HG03064 (cell line): Measurements from ENCODE around the gene PUM2.

Experiments used
- ATAC-seq: cut with Tn5 transposase; IDR thresholded peaks from one replicate; pipeline ENCODE4 v1.9.1; 2021; ENCODE audit warnings: low read depth; ENCODE audit not compliant: unreplicated experiment

PUM2 gene

DNA sequence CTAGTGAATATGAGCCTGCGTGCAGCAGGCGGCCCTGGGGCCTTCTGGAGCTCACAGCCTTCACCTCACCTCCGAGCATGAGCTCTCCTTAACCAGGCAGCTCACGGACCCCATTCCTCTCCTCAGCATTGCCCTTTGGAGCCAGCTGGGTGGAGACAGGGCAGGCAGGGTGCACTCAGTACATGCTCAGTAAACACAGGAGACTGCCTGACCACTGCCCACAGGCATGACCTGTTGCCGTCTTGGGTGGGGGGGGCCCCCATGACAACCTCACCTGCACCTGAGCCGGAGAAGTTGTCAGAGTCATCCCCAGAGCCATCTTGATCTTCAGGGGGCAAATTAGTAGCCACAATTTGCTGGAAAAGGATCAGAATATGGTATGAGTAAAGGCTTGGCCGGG lies 145.6 kb downstream of the PUM2 start:
- no peak for ATAC-seq

DNA sequence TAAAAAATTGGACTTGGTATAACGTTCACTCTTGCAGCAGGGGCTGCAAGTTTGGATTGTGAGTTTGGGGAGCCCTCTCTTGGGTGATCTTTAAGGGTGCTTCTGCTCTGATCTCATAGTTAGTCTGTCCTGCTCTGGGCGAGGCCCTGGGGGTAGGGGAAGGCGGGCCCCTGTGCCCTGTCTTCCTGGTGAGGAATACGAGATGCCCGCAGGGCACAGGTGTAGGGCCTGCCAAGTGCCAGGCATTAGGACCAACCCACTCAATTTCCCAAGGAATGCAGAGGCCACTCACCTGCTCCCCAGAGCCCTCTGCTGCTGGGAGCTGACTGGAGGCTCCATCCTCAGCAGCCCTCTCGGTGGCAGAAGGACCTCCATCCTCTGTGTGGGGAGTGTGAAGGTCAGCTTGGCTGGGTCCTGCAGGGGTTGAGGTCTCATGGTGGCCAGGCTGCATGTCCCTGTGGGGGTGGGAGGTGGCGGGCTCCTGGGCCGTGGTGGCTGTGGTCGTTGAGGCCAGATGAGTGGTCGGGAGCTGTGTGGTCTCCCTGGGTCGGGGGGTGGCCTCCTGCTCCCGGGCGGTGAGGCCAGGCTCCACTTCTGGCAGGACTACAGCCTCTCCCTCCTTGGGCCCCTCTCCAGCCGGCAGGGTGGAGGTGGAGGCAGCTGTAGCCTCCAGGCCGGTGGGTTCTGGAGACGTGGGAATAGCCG lies 147.0 kb downstream of the PUM2 start:
- ATAC-seq: no peak

DNA sequence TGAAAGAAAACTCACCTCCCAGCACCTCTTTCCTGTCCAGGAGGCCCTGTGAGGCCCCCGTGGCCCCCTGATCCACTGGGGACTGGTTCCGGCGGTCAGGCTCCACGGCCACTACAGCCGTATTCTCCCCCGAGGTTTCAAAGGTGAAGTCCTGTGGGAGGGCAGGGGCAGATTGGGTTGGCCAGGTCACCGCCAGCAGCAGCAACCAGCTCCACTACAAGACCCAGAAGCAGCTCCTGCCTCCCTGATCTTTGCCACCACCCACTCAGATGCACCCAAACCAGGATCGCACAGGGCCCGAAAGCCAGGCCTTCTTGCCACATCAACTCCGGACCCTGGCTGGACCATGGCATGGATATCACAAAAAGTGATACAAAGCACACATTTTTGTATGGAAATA lies 147.6 kb downstream of the PUM2 start:
- no peak for ATAC-seq

DNA sequence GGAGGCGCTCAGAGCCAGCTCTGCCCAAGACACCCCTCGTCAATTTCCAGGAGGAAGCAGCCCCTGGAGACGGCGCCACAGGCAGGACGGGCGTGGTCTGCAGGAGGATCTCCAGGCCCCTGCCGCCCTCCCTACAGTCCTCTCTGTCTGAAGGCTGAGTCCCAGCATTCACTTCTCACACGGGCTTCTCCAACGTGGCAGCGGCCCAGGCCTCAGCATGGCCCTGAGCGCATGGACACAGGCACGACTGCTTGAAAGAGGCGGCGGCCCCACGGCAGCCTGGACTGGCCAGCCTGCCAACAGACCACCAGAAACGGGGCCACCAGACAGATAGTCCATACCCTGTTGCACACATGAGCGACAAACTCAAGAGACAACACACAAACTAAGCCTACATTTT lies 149.0 kb downstream of the PUM2 start:
- no peak for ATAC-seq

DNA sequence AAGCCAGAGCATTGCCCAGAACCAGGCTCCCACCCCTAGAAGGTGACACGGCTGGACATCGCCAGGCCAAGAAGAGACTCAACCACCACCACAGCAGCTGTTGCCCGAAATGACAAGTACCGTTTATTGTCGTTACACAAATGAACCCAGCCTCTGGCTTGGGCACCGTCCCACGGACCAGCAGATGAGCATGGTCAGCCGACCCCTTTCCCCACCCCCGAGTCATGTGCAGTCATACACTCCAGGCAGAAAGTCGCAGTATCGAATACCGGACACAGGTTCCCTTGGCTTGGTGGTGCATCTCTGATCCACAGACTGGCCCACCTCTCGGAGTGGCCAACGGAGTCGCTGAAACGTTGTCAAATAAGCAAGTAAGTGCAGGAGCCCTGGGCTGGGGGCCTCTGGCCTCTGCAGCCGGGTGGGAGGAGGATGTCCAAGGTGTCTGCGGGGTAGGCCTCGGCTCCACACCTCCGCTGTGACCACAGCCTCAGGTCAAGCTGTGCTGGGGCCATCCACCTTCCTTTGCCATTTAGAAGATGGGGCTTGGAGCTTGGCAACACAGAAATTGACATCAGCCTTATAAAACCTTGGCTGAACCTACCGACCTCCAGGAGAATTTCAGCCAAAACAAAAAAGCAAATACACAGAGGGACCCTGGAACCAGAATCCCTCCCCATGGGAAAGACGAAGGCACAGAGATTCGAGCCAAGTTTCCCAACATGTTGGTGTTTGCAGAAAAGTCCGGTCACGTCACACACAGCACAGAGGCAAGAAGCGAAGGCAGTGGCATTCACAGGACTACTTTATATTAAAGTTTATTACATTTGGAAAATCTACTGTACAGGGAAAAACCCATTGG lies 149.7 kb downstream of the PUM2 start:
- no peak for ATAC-seq

DNA sequence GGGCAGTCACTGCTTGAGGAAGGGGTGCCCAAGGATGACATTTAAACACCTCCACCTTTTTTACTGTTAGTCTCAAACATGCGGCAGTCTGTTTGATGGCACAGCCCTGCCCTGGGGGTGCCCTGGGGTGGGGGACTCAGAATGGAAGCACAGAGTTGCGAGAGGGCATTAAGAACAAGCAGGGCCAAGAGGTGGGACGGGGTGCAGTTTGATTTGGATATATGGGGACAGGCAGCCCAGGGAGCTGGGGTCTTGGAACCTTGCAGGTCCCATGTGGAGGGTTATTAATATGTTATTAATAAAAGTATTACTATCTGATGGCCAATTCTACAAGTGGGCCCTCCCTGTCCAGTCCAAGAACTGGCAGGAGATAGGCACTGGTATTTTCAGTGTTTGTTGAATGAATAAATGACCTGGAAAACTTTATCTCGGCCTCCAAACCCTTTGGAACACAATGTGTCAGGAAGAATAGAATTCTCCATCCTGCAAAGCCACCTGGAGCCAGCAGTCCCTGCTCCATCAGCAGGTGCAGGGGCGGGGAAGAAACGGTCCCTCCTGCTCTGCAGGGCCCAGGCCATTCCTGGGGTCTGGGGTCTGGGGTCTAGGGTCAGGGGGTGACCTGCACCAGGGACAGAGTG lies 150.9 kb downstream of the PUM2 start:
- ATAC-seq: no peak

DNA sequence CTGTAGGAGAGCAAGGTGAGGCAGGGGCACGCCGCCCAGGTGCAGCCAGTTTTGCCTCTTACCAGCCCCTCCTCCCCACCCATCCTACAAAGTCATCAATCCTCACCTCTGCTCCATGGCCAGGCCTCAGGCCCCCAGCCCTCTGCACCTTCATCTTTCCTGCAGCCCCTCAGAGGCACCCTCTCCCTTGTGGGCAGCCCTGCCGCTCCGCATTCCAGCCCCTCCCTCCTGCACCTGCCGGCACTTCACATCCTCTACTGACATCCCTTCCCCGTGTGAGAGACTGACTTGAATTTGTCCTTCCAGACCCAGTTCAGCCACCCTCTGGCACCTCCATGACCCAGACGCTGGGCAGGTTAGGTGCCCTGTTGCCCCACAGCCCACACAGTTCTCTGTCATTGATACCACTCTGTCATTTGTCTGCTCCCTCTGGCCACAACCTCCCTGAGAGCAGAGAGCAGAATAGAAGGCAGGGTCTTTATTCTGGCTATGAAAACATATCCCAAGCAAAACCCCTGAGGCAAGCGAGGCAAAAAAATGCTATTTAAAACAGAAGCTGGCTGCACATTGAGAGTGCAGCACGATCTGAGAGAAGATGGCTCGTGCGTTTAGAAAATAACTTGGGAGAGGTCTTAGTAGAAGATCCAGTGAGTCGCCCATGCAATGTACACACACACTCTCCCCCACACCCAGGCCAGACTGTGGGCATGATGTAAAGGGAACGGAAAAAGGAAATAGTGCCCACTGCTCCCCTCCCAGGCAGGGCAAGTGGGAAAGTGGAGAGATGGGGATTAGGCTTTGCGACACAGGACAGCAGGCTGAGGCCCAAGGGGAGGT lies 151.6 kb downstream of the PUM2 start:
- no peak for ATAC-seq
